ENCODE results near the gene MPND. TPM values are rescaled to one million over a fixed set of nuclear protein-coding genes. Genes with fewer than 3 reads are reported as not detected.

MPND gene
- total RNA-seq, 6 experiments from 2014 or later, result 11.7 to 15.0 (median 12.1) TPM

GRCh38 chr19:4405977-4406376 lies 62.6 kb downstream of the MPND start:
- no peaks in the 10 kb centered on the region for H3K36me3 Mint-ChIP-seq (ENCODE audit: low read depth)

GRCh38 chr19:4406626-4407025 lies 63.3 kb downstream of the MPND start:
- no peak for DNase-seq
- H3K27me3 Mint-ChIP-seq (ENCODE audit: insufficient read depth), result 0 out of 2 replicates have a peak, but pooled peaks cover 1% of the 10 kb centered on the region
- H3K9me3 Mint-ChIP-seq, result no peaks in the 10 kb centered on the region
- H3K36me3 Mint-ChIP-seq (ENCODE audit: low read depth), result no peaks in the 10 kb centered on the region
- no peak for TF ChIP-seq CTCF (IDR thresholded peaks at IDR 0.05)
- H3K4me3 Mint-ChIP-seq, result no peak overlapping the region
- peaks cover 28% of the 10 kb centered on the region for H3K4me1 Mint-ChIP-seq (ENCODE audit: low read depth)
- no peak overlapping the region for H3K27ac Mint-ChIP-seq

More at GRCh38 chr19:4405977-4406376, 62.6 kb downstream of the MPND start:
- 0 out of 2 replicates have a peak, but pooled peaks cover 1% of the 10 kb centered on the region for H3K27me3 Mint-ChIP-seq (ENCODE audit: insufficient read depth)
- peaks cover 34% of the 10 kb centered on the region for H3K4me1 Mint-ChIP-seq (ENCODE audit: low read depth)
- DNase-seq, result no peak
- H3K27ac Mint-ChIP-seq, result no peak overlapping the region
- no peak for TF ChIP-seq CTCF (IDR thresholded peaks at IDR 0.05)
- H3K4me3 Mint-ChIP-seq, result no peak overlapping the region
- no peaks in the 10 kb centered on the region for H3K9me3 Mint-ChIP-seq

GRCh38 chr19:4409123-4409933 lies 66.0 kb downstream of the MPND start:
- Mint-ChIP-seq H3K27ac (no peak overlapping the region), H3K27me3 (ENCODE audit: insufficient read depth) (no peaks in the 10 kb centered on the region), H3K4me3 (no peak overlapping the region; the same call in 1 of the 2 replicates), H3K9me3 (no peaks in the 10 kb centered on the region), H3K4me1 (ENCODE audit: low read depth) (peaks cover 17% of the 10 kb centered on the region), H3K36me3 (ENCODE audit: low read depth) (peaks cover 17% of the 10 kb centered on the region)
- DNase-seq, result no peak
- no peak for TF ChIP-seq CTCF (IDR thresholded peaks at IDR 0.05)

Other genes starting within 250 kb of the MPND start
- 100 to 1,000 TPM; 175 to 209 (median 187) TPM for gene MAP2K2, start 219.4 kb upstream of the MPND start, total RNA-seq (2021; fragmentation: NEBNext Ultra II Directional; extraction: Animal tissue kit (Norgen Biotek cat#: 25700))
- gene CREB3L3, start 189.9 kb upstream of the MPND start, total RNA-seq (2021; fragmentation: NEBNext Ultra II Directional; extraction: Animal tissue kit (Norgen Biotek cat#: 25700)), result not detected
- 10 to 100 TPM; 23.4 to 27.5 (median 25.2) TPM for gene SIRT6, start 161.0 kb upstream of the MPND start, total RNA-seq (2021; fragmentation: NEBNext Ultra II Directional; extraction: Animal tissue kit (Norgen Biotek cat#: 25700))
- gene ANKRD24, start 160.9 kb upstream of the MPND start, total RNA-seq (2021; fragmentation: NEBNext Ultra II Directional; extraction: Animal tissue kit (Norgen Biotek cat#: 25700)), result under 1 TPM; 0.11 to 0.81 (median 0.54) TPM
- under 1 TPM; 0.17 to 0.61 (median 0.37) TPM for gene EBI3, start 114.0 kb upstream of the MPND start, total RNA-seq (2021; fragmentation: NEBNext Ultra II Directional; extraction: Animal tissue kit (Norgen Biotek cat#: 25700))
- 10 to 100 TPM; 12.0 to 17.7 (median 16.1) TPM for gene YJU2, start 96.5 kb upstream of the MPND start, total RNA-seq (2021; fragmentation: NEBNext Ultra II Directional; extraction: Animal tissue kit (Norgen Biotek cat#: 25700))
- not detected for gene SHD, start 64.3 kb upstream of the MPND start, total RNA-seq (2021; fragmentation: NEBNext Ultra II Directional; extraction: Animal tissue kit (Norgen Biotek cat#: 25700))
- not detected for gene TMIGD2, start 41.2 kb upstream of the MPND start, total RNA-seq (2021; fragmentation: NEBNext Ultra II Directional; extraction: Animal tissue kit (Norgen Biotek cat#: 25700))
- 10 to 100 TPM in 5 of 6 experiments, 1 to 10 TPM in 1; 9.2 to 15.2 (median 12.2) TPM for gene FSD1, start 39.0 kb upstream of the MPND start, total RNA-seq (2021; fragmentation: NEBNext Ultra II Directional; extraction: Animal tissue kit (Norgen Biotek cat#: 25700))
- 1 to 10 TPM in 4 of 6 experiments, under 1 TPM in 2; 0.24 to 2.7 (median 1.9) TPM for gene STAP2, start 4.7 kb upstream of the MPND start, total RNA-seq (2021; fragmentation: NEBNext Ultra II Directional; extraction: Animal tissue kit (Norgen Biotek cat#: 25700))
- gene SH3GL1, start 57.0 kb downstream of the MPND start, total RNA-seq (2021; fragmentation: NEBNext Ultra II Directional; extraction: Animal tissue kit (Norgen Biotek cat#: 25700)), result 100 to 1,000 TPM; 102 to 126 (median 110) TPM
- 10 to 100 TPM; 18.3 to 26.3 (median 24.4) TPM for gene CHAF1A, start 59.1 kb downstream of the MPND start, total RNA-seq (2021; fragmentation: NEBNext Ultra II Directional; extraction: Animal tissue kit (Norgen Biotek cat#: 25700))
- 100 to 1,000 TPM; 124 to 142 (median 131) TPM for gene UBXN6, start 114.2 kb downstream of the MPND start, total RNA-seq (2021; fragmentation: NEBNext Ultra II Directional; extraction: Animal tissue kit (Norgen Biotek cat#: 25700))
- gene HDGFL2, start 128.7 kb downstream of the MPND start, total RNA-seq (2021; fragmentation: NEBNext Ultra II Directional; extraction: Animal tissue kit (Norgen Biotek cat#: 25700)), result 10 to 100 TPM; 68.0 to 79.6 (median 74.2) TPM
- not detected for gene PLIN4, start 174.9 kb downstream of the MPND start, total RNA-seq (2021; fragmentation: NEBNext Ultra II Directional; extraction: Animal tissue kit (Norgen Biotek cat#: 25700))
- gene PLIN5, start 191.7 kb downstream of the MPND start, total RNA-seq (2021; fragmentation: NEBNext Ultra II Directional; extraction: Animal tissue kit (Norgen Biotek cat#: 25700)), result not detected
- not detected for gene LRG1, start 196.5 kb downstream of the MPND start, total RNA-seq (2021; fragmentation: NEBNext Ultra II Directional; extraction: Animal tissue kit (Norgen Biotek cat#: 25700))
- under 1 TPM; 0.05 to 0.30 (median 0.21) TPM for gene SEMA6B, start 216.1 kb downstream of the MPND start, total RNA-seq (2021; fragmentation: NEBNext Ultra II Directional; extraction: Animal tissue kit (Norgen Biotek cat#: 25700))